C4-2B (cell line): Measurements from ENCODE around the gene SOAT2.

ENCODE experiments used
- ZFX ChIP-seq: fragments of 450-650 bp; IDR thresholded peaks from 2 replicates; pipeline ENCODE4 v1.6.1; 2017
- TF ChIP-seq, protein P1 (sequence below): fragments of 450-650 bp; conservative IDR thresholded peaks from 2 replicates; pipeline ENCODE4 v1.5.1; 2017; ENCODE audit warnings: mild to moderate bottlenecking

DNA sequence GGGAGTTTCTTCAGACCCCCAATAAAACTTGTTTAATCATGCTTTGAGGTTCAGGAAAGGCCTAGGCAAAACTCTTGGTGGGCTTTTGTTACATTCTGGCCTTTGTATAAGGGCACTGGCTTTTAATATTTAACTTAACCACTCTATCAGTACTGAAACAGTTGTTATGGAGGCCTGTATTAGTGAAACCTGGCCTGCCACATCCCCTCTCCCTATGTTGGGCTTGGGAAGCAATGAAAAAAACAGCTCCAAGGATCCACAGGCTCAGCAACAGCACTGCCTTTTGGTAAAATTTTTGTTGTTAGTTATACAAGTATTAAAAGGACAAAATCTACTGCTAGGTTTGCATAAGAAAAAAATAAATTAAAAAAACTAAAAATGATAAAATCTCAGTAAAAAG is 10.7 kb downstream of the SOAT2 start:
- TF ChIP-seq, protein P1, sequence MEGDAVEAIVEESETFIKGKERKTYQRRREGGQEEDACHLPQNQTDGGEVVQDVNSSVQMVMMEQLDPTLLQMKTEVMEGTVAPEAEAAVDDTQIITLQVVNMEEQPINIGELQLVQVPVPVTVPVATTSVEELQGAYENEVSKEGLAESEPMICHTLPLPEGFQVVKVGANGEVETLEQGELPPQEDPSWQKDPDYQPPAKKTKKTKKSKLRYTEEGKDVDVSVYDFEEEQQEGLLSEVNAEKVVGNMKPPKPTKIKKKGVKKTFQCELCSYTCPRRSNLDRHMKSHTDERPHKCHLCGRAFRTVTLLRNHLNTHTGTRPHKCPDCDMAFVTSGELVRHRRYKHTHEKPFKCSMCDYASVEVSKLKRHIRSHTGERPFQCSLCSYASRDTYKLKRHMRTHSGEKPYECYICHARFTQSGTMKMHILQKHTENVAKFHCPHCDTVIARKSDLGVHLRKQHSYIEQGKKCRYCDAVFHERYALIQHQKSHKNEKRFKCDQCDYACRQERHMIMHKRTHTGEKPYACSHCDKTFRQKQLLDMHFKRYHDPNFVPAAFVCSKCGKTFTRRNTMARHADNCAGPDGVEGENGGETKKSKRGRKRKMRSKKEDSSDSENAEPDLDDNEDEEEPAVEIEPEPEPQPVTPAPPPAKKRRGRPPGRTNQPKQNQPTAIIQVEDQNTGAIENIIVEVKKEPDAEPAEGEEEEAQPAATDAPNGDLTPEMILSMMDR, result no peak
- TF ChIP-seq ZFX, result no peak
